ENCODE results near the gene AP5M1. TPM values are rescaled to one million over a fixed set of nuclear protein-coding genes. Genes with fewer than 3 reads are reported as not detected.

Gene AP5M1
- total and polyA plus RNA-seq, 2 of the 4 experiments (the other 2 are of a cell fraction) = 16.1 to 28.3 TPM

GRCh38 chr14:57295239-57295638 lies 26.5 kb downstream of the AP5M1 start (continued):
- TF ChIP-seq ELK1 (IDR thresholded peaks at IDR 0.05; ENCODE audit: borderline replicate concordance, low read depth, low read length) (no peak), MAZ (IDR thresholded peaks at IDR 0.05; ENCODE audit: borderline replicate concordance, low read depth, low read length) (no peak), NFE2L2 (IDR thresholded peaks at IDR 0.05; ENCODE audit: low read depth, low read length) (no peak)

GRCh38 chr14:57297852-57298251 lies 29.1 kb downstream of the AP5M1 start:
- Histone ChIP-seq H3K18ac (ENCODE audit: low read depth, low read length) (no peak overlapping the region), H3K79me1 (ENCODE audit: low read depth in 1 of 2, low read length in 2 of 2) (no peaks in the 10 kb centered on the region), H3K14ac (replicated peaks; ENCODE audit: low read depth, low read length) (no peak overlapping the region), H3K23ac (ENCODE audit: low read depth, low read length) (no peak overlapping the region), H2BK20ac (ENCODE audit: low read depth, low read length) (no peak overlapping the region), H3K56ac (ENCODE audit: extremely low read depth, insufficient read depth, low read length) (no peak overlapping the region), H2BK15ac (ENCODE audit: low read depth, low read length) (no peak overlapping the region), H3K9me3 (ENCODE audit: control insufficient read depth, insufficient read depth, low read length) (no peaks in the 10 kb centered on the region), H2AFZ (replicated peaks; ENCODE audit: low read length, poor library complexity) (no peak overlapping the region), H3K4me3 (ENCODE audit: insufficient read depth, low read depth, low read length) (no peak overlapping the region), H2AK5ac (ENCODE audit: low read depth, low read length) (no peak overlapping the region), H4K20me1 (ENCODE audit: insufficient read depth, low read length) (no peaks in the 10 kb centered on the region), H2BK120ac (ENCODE audit: low read depth, low read length) (no peak overlapping the region), H3K9me1 (ENCODE audit: insufficient read depth, low read length) (no peaks in the 10 kb centered on the region), H3K36me3 (ENCODE audit: control insufficient read depth, insufficient read depth, low read length) (no peaks in the 10 kb centered on the region), H2BK5ac (ENCODE audit: low read depth, low read length, poor library complexity, severe bottlenecking) (no peak overlapping the region), H3K27me3 (ENCODE audit: control insufficient read depth, insufficient read depth, low read length) (no peaks in the 10 kb centered on the region), H4K91ac (ENCODE audit: insufficient read depth, low read depth, low read length) (no peak overlapping the region), H4K5ac (ENCODE audit: low read depth, low read length) (no peak overlapping the region), H3K4me2 (ENCODE audit: low read depth, low read length) (no peak overlapping the region), H3K4ac (ENCODE audit: low read depth, low read length) (no peak overlapping the region), H3K9ac (ENCODE audit: low read depth, low read length) (no peak overlapping the region), H3K4me1 (ENCODE audit: control insufficient read depth, insufficient read depth, low read length) (no peaks in the 10 kb centered on the region), H4K8ac (ENCODE audit: low read depth in 2 of 2, low read length in 2 of 2) (no peak overlapping the region), H3K27ac (ENCODE audit: insufficient read depth, low read length) (no peak overlapping the region), H2AK9ac (replicated peaks; ENCODE audit: low read depth, low read length, poor library complexity) (no peak overlapping the region)
- WGBS, 2 experiments (ENCODE audit: extremely low coverage in 2 of 2, insufficient read length in 1 of 2) = no CpG with 5 or more reads among the region's 4 CpGs
- POLR2A ChIA-PET (ENCODE audit: unreplicated experiment) = no interaction called here
- DNase-seq (no peak), ATAC-seq (ENCODE audit: low read depth) (no peak)
- intact Hi-C loops (cut with micrococcal nuclease) (no loop called here), dilution Hi-C loops (cut with HindIII; ENCODE audit: low sequenced_read_pairs, unreplicated experiment) (no loop called here), in situ Hi-C loops (cut with MboI; ENCODE audit: low sequenced_read_pairs) (no loop called here)
- CTCF ChIA-PET = no interaction called here
- BruUV-seq (replicated peaks) = no TSS peak
- TF ChIP-seq ELK1 (IDR thresholded peaks at IDR 0.05; ENCODE audit: borderline replicate concordance, low read depth, low read length) (no peak), MXI1 (IDR thresholded peaks at IDR 0.05; ENCODE audit: borderline replicate concordance, low read depth, low read length) (no peak), FOS (IDR thresholded peaks at IDR 0.05; ENCODE audit: low read depth, low read length) (no peak), MAFK (IDR thresholded peaks at IDR 0.05; ENCODE audit: low read depth, low read length) (no peak), CEBPB (IDR thresholded peaks at IDR 0.05; ENCODE audit: low read depth, low read length) (no peak), MAZ (IDR thresholded peaks at IDR 0.05; ENCODE audit: borderline replicate concordance, low read depth, low read length) (no peak), RFX5 (IDR thresholded peaks at IDR 0.05; ENCODE audit: low read depth, low read length) (no peak), CHD1 (IDR thresholded peaks at IDR 0.05; ENCODE audit: low read depth, low read length) (no peak), RCOR1 (IDR thresholded peaks at IDR 0.05; ENCODE audit: insufficient replicate concordance, low read length) (no peak), CTCF (conservative IDR thresholded peaks at IDR 0.05; ENCODE audit: low read depth, low read length) (no peak), NFE2L2 (IDR thresholded peaks at IDR 0.05; ENCODE audit: low read depth, low read length) (no peak), BHLHE40 (IDR thresholded peaks at IDR 0.05; ENCODE audit: low read depth, low read length) (no peak), SMC3 (IDR thresholded peaks at IDR 0.05; ENCODE audit: low read depth, low read length) (no peak)
